ENCODE measurements around the gene PIK3CA.

PIK3CA gene

DNA sequence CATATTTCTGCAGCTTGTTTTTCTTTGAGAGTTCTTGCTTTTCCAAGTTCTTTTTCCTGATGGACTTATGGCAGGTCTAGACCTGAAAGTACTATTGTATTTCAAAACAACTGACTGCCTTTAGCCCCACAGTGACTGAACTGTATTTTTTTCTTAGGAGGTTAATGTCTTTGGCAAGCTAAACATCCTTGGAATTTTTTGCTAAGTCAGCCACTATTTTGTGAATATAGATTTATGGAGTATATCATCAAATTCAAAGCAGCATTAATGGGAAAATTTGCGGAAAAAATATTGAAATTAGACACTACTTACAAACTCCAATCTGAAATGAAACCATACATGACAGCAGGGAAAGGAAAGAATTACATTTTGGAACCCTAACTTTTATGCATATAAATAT lies 8.6 kb downstream of the PIK3CA start:
- H3K27me3 ChIP-seq (ENCODE audit: control insufficient read depth in 1 of 2, insufficient read depth in 2 of 2, low read length in 2 of 2) = no peaks in the 10 kb centered on the region
- H3K27ac ChIP-seq (ENCODE audit: low read length) = no peak overlapping the region
- H3K9me3 ChIP-seq (ENCODE audit: control insufficient read depth in 2 of 2, low read length in 2 of 2) = no peaks in the 10 kb centered on the region
- H3K36me3 ChIP-seq (ENCODE audit: control insufficient read depth in 2 of 2, insufficient read depth in 2 of 2, low read length in 2 of 2) = no peaks in the 10 kb centered on the region
- H3K9ac ChIP-seq (ENCODE audit: low read length in 2 of 2) = no peak overlapping the region
- H3K4me3 ChIP-seq (ENCODE audit: low read length in 2 of 2) = no peak overlapping the region
- no peaks in the 10 kb centered on the region for H3K4me1 ChIP-seq (ENCODE audit: control insufficient read depth, insufficient read depth, low read length)

- Histone ChIP-seq H3K9me3 (ENCODE audit: control insufficient read depth in 2 of 2, low read length in 2 of 2) (no peaks in the 10 kb centered on the region), H3K27ac (ENCODE audit: low read length) (no peak overlapping the region), H3K36me3 (ENCODE audit: control insufficient read depth in 2 of 2, insufficient read depth in 2 of 2, low read length in 2 of 2) (no peaks in the 10 kb centered on the region), H3K9ac (ENCODE audit: low read length in 2 of 2) (no peak overlapping the region), H3K27me3 (ENCODE audit: control insufficient read depth in 1 of 2, insufficient read depth in 2 of 2, low read length in 2 of 2) (no peaks in the 10 kb centered on the region), H3K4me3 (ENCODE audit: low read length in 2 of 2) (no peak overlapping the region), H3K4me1 (ENCODE audit: control insufficient read depth, insufficient read depth, low read length) (no peaks in the 10 kb centered on the region)
These were observed 10.3 kb downstream of the PIK3CA start for GRCh38 chr3:179158336-179159039.

DNA sequence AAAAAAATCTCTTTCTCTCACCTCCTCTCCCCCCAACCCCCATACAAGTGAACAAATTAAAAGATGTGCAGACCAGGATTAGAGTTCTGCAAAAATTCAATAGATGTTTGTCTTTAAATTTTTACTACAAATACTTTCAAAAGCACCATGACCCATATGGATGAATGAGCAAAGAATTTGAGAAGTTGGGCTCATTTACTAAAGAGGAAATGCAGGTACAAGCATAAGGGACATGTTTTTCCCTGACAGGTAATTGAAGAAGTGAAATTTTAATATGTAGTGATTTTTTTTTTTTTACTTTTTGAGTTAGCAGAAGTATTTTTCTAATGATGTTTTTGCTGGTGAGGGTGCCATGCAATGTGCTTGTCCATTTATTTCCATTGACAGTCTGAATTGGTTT lies 15.3 kb downstream of the PIK3CA start:
- Histone ChIP-seq H3K4me1 (ENCODE audit: control insufficient read depth, insufficient read depth, low read length) (no peaks in the 10 kb centered on the region), H3K9ac (ENCODE audit: low read length in 2 of 2) (no peak overlapping the region), H3K27me3 (ENCODE audit: control insufficient read depth in 1 of 2, insufficient read depth in 2 of 2, low read length in 2 of 2) (no peaks in the 10 kb centered on the region), H3K27ac (ENCODE audit: low read length) (no peak overlapping the region), H3K4me3 (ENCODE audit: low read length in 2 of 2) (no peak overlapping the region), H3K9me3 (ENCODE audit: control insufficient read depth in 2 of 2, low read length in 2 of 2) (no peaks in the 10 kb centered on the region), H3K36me3 (ENCODE audit: control insufficient read depth in 2 of 2, insufficient read depth in 2 of 2, low read length in 2 of 2) (no peaks in the 10 kb centered on the region)

DNA sequence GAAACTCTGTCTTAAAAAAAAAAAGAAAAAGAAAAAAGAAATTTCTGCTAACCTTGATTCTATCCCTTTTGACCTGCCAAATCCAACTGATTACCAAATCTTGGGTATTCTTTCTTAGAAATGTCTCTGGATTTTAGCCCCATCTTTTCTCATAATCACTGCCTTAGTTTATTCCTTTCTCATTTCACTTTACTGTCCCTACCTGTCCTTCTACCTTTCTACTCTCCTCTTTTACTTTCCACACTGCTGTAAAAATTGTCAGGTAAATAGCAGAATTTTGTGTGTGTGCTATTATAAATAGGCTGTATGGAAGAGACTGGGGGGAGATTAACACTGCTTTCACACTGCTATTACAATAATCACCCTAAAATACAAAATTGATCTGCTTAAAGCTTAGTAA lies 16.7 kb downstream of the PIK3CA start:
- H3K9ac ChIP-seq (ENCODE audit: low read length in 2 of 2) = no peak overlapping the region
- H3K27ac ChIP-seq (ENCODE audit: low read length) = no peak overlapping the region
- H3K4me3 ChIP-seq (ENCODE audit: low read length in 2 of 2) = no peak overlapping the region
- no peaks in the 10 kb centered on the region for H3K27me3 ChIP-seq (ENCODE audit: control insufficient read depth in 1 of 2, insufficient read depth in 2 of 2, low read length in 2 of 2)
- no peaks in the 10 kb centered on the region for H3K4me1 ChIP-seq (ENCODE audit: control insufficient read depth, insufficient read depth, low read length)
- no peaks in the 10 kb centered on the region for H3K9me3 ChIP-seq (ENCODE audit: control insufficient read depth in 2 of 2, low read length in 2 of 2)
- no peaks in the 10 kb centered on the region for H3K36me3 ChIP-seq (ENCODE audit: control insufficient read depth in 2 of 2, insufficient read depth in 2 of 2, low read length in 2 of 2)

- Histone ChIP-seq H3K36me3 (ENCODE audit: control insufficient read depth in 2 of 2, insufficient read depth in 2 of 2, low read length in 2 of 2) (no peaks in the 10 kb centered on the region), H3K4me3 (ENCODE audit: low read length in 2 of 2) (no peak overlapping the region), H3K9me3 (ENCODE audit: control insufficient read depth in 2 of 2, low read length in 2 of 2) (no peaks in the 10 kb centered on the region), H3K27ac (ENCODE audit: low read length) (no peak overlapping the region), H3K9ac (ENCODE audit: low read length in 2 of 2) (no peak overlapping the region), H3K4me1 (ENCODE audit: control insufficient read depth, insufficient read depth, low read length) (no peaks in the 10 kb centered on the region), H3K27me3 (ENCODE audit: control insufficient read depth in 1 of 2, insufficient read depth in 2 of 2, low read length in 2 of 2) (no peaks in the 10 kb centered on the region)
These were observed 18.5 kb downstream of the PIK3CA start for GRCh38 chr3:179166561-179167201.

DNA sequence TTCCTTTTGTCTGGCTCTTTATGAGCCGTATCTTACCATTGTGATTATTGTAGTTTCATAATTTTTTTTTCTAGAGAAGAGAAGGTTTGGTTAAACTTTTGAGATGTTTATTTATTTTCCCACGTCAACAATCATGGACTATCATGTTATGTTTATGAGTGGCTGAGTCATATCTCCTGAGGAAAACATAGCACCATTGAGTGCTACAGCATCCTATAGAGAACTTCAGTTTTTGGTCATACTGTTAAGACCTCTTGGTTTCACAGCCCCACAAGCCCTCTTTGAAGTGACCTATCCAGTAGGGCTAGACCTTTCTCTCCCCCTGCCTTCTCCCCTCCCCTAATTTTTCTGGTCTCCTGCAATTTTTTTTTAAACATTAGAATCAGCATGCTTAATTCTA lies 20.8 kb downstream of the PIK3CA start:
- no peaks in the 10 kb centered on the region for H3K4me1 ChIP-seq (ENCODE audit: control insufficient read depth, insufficient read depth, low read length)
- no peak overlapping the region for H3K9ac ChIP-seq (ENCODE audit: low read length in 2 of 2)
- H3K36me3 ChIP-seq (ENCODE audit: control insufficient read depth in 2 of 2, insufficient read depth in 2 of 2, low read length in 2 of 2) = no peaks in the 10 kb centered on the region
- no peak overlapping the region for H3K27ac ChIP-seq (ENCODE audit: low read length)
- no peaks in the 10 kb centered on the region for H3K27me3 ChIP-seq (ENCODE audit: control insufficient read depth in 1 of 2, insufficient read depth in 2 of 2, low read length in 2 of 2)
- H3K4me3 ChIP-seq (ENCODE audit: low read length in 2 of 2) = no peak overlapping the region
- H3K9me3 ChIP-seq (ENCODE audit: control insufficient read depth in 2 of 2, low read length in 2 of 2) = no peaks in the 10 kb centered on the region

DNA sequence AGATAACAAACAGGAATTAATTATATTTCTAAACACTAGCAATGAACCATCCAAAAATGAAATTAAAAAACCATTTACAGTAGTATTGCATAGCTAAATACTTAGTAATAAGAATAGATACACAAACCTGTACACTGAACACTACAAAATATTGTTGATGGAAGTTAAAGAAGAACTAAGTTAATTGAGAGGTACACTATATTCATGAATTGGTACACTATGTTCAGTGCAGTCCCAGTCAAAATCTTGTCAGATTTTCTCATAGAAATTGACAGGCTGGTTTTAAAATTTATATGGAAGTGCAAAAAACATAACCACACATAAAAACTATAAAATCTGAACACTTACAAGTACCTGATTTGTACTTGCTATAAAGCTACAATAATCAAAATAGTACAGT lies 24.4 kb downstream of the PIK3CA start:
- Histone ChIP-seq H3K9ac (ENCODE audit: low read length in 2 of 2) (no peak overlapping the region), H3K27me3 (ENCODE audit: control insufficient read depth in 1 of 2, insufficient read depth in 2 of 2, low read length in 2 of 2) (no peaks in the 10 kb centered on the region), H3K4me1 (ENCODE audit: control insufficient read depth, insufficient read depth, low read length) (no peaks in the 10 kb centered on the region), H3K4me3 (ENCODE audit: low read length in 2 of 2) (no peak overlapping the region), H3K9me3 (ENCODE audit: control insufficient read depth in 2 of 2, low read length in 2 of 2) (no peaks in the 10 kb centered on the region), H3K36me3 (ENCODE audit: control insufficient read depth in 2 of 2, insufficient read depth in 2 of 2, low read length in 2 of 2) (no peaks in the 10 kb centered on the region), H3K27ac (ENCODE audit: low read length) (no peak overlapping the region)

- Histone ChIP-seq H3K4me1 (ENCODE audit: control insufficient read depth, insufficient read depth, low read length) (no peaks in the 10 kb centered on the region), H3K4me3 (ENCODE audit: low read length in 2 of 2) (no peak overlapping the region), H3K27me3 (ENCODE audit: control insufficient read depth in 1 of 2, insufficient read depth in 2 of 2, low read length in 2 of 2) (no peaks in the 10 kb centered on the region), H3K27ac (ENCODE audit: low read length) (no peak overlapping the region), H3K36me3 (ENCODE audit: control insufficient read depth in 2 of 2, insufficient read depth in 2 of 2, low read length in 2 of 2) (no peaks in the 10 kb centered on the region), H3K9me3 (ENCODE audit: control insufficient read depth in 2 of 2, low read length in 2 of 2) (no peaks in the 10 kb centered on the region), H3K9ac (ENCODE audit: low read length in 2 of 2) (no peak overlapping the region)
These were observed 26.2 kb downstream of the PIK3CA start for GRCh38 chr3:179174316-179174715.

DNA sequence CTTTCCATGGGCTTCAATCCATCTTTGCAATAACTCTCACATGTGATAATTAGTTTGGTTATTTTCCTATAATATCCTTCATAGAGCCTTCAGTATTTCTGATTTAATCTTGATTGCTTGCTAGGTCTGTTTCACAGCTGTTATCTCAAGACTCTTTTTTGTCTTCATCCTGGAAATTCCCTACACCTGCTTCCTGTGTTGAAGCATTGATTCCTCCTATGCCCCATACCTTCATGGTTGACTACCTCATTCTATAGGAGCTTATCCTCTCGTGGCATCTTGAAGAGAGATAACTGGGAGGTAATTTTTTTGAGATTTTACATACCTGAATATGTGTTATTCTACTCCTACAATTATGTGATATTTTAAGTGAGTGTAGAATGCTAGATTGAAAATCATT lies 26.7 kb downstream of the PIK3CA start:
- no peaks in the 10 kb centered on the region for H3K4me1 ChIP-seq (ENCODE audit: control insufficient read depth, insufficient read depth, low read length)
- H3K4me3 ChIP-seq (ENCODE audit: low read length in 2 of 2) = no peak overlapping the region
- no peak overlapping the region for H3K27ac ChIP-seq (ENCODE audit: low read length)
- H3K9ac ChIP-seq (ENCODE audit: low read length in 2 of 2) = no peak overlapping the region
- no peaks in the 10 kb centered on the region for H3K27me3 ChIP-seq (ENCODE audit: control insufficient read depth in 1 of 2, insufficient read depth in 2 of 2, low read length in 2 of 2)
- H3K36me3 ChIP-seq (ENCODE audit: control insufficient read depth in 2 of 2, insufficient read depth in 2 of 2, low read length in 2 of 2) = no peaks in the 10 kb centered on the region
- H3K9me3 ChIP-seq (ENCODE audit: control insufficient read depth in 2 of 2, low read length in 2 of 2) = no peaks in the 10 kb centered on the region

GRCh38 chr3:179175358-179175757 lies 27.2 kb downstream of the PIK3CA start:
- no peaks in the 10 kb centered on the region for H3K4me1 ChIP-seq (ENCODE audit: control insufficient read depth, insufficient read depth, low read length)
- no peaks in the 10 kb centered on the region for H3K27me3 ChIP-seq (ENCODE audit: control insufficient read depth in 1 of 2, insufficient read depth in 2 of 2, low read length in 2 of 2)
- H3K27ac ChIP-seq (ENCODE audit: low read length) = no peak overlapping the region
- H3K9me3 ChIP-seq (ENCODE audit: control insufficient read depth in 2 of 2, low read length in 2 of 2) = no peaks in the 10 kb centered on the region
- no peak overlapping the region for H3K9ac ChIP-seq (ENCODE audit: low read length in 2 of 2)
- H3K4me3 ChIP-seq (ENCODE audit: low read length in 2 of 2) = no peak overlapping the region
- no peaks in the 10 kb centered on the region for H3K36me3 ChIP-seq (ENCODE audit: control insufficient read depth in 2 of 2, insufficient read depth in 2 of 2, low read length in 2 of 2)

DNA sequence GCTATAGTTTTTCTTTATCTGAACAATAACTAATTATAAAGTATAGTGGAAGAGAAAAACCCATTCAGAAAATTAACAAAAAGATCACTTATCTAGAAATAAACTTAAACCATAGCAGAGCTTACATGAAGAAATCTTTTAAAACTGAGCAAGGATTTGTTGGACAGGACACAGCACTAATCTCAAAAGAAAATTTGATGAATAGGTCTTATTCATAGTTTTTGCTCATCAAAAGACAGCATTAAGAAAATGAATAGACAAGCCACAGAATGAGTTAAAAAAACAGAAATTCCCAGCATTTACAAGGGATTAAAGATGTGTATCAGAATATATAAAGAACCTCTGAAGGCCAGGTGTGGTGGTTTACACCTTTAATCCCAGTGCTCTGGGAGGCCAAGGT lies 29.5 kb downstream of the PIK3CA start:
- Histone ChIP-seq H3K36me3 (ENCODE audit: control insufficient read depth in 2 of 2, insufficient read depth in 2 of 2, low read length in 2 of 2) (no peaks in the 10 kb centered on the region), H3K9me3 (ENCODE audit: control insufficient read depth in 2 of 2, low read length in 2 of 2) (no peaks in the 10 kb centered on the region), H3K27ac (ENCODE audit: low read length) (no peak overlapping the region), H3K27me3 (ENCODE audit: control insufficient read depth in 1 of 2, insufficient read depth in 2 of 2, low read length in 2 of 2) (no peaks in the 10 kb centered on the region), H3K4me1 (ENCODE audit: control insufficient read depth, insufficient read depth, low read length) (no peaks in the 10 kb centered on the region), H3K4me3 (ENCODE audit: low read length in 2 of 2) (no peak overlapping the region), H3K9ac (ENCODE audit: low read length in 2 of 2) (no peak overlapping the region)
